Lower leg skin (tissue), 4 donors: ENCODE measurements around the gene ZNF100. TPM values are rescaled to one million over a fixed set of nuclear protein-coding genes. Genes with fewer than 3 reads are reported as not detected.

Experiments
- DNase-seq, 2 donors: peaks; one replicate each; pipeline ENCODE4 v3.0.0-alpha.2; 2019; ENCODE audit warnings: low spot score in 2 of 2
- H3K4me3 ChIP-seq: fragments of 200-600 bp; sonication (generic); 2 replicates; pipeline ENCODE4 v1.5.1; 2017; ENCODE audit warnings: mild to moderate bottlenecking, low read depth; ENCODE audit not compliant: poor library complexity, severe bottlenecking
- POLR2A ChIP-seq, 2 donors: fragments of 450-650 bp; IDR thresholded peaks; one replicate each; pipeline ENCODE4 v1.6.1; 2016 to 2017; ENCODE audit warnings: antibody characterized with exemption in 2 of 2, mild to moderate bottlenecking in 1 of 2, moderate library complexity in 1 of 2
- WGBS, 2 donors: methylation state at CpG; one replicate each; pipeline ENCODE4 v1.1.5; 2018; 5-methylcytosine and 5-hydroxymethylcytosine counted together
- intact Hi-C: fragments of 100-400 bp; cut with DNase I; formaldehyde crosslinking; loops from one replicate; pipeline ENCODE4 v1.15.0; 2023; ENCODE audit warnings: low total_unique reads
- total RNA-seq, 4 donors: library from RNA; depleted of rRNA; stranded (reverse); fragments of >200 nt; gene quantifications; one replicate each; pipeline ENCODE4 v1.1.0, GENCODE V29; 2016
- TF ChIP-seq, protein P1 (sequence below), 3 donors: fragments of 450-650 bp; IDR thresholded peaks; one replicate each; pipeline ENCODE4 v1.5.1; 2016; ENCODE audit warnings: antibody characterized with exemption in 3 of 3, mild to moderate bottlenecking in 3 of 3, moderate library complexity in 2 of 3

The ZNF100 gene
- total RNA-seq, 4 donors from 2014 or later, result 1.4 to 4.7 (median 3.1) TPM

GRCh38 chr19:21705393-21705792 is 62.0 kb downstream of the ZNF100 start:
- H3K4me3 ChIP-seq, result no peak overlapping the region
- 44 to 55% methylated on average over 1 of the region's 1 CpG for WGBS, 2 donors
- TF ChIP-seq, protein P1, sequence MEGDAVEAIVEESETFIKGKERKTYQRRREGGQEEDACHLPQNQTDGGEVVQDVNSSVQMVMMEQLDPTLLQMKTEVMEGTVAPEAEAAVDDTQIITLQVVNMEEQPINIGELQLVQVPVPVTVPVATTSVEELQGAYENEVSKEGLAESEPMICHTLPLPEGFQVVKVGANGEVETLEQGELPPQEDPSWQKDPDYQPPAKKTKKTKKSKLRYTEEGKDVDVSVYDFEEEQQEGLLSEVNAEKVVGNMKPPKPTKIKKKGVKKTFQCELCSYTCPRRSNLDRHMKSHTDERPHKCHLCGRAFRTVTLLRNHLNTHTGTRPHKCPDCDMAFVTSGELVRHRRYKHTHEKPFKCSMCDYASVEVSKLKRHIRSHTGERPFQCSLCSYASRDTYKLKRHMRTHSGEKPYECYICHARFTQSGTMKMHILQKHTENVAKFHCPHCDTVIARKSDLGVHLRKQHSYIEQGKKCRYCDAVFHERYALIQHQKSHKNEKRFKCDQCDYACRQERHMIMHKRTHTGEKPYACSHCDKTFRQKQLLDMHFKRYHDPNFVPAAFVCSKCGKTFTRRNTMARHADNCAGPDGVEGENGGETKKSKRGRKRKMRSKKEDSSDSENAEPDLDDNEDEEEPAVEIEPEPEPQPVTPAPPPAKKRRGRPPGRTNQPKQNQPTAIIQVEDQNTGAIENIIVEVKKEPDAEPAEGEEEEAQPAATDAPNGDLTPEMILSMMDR (IDR thresholded peaks at IDR 0.05), result no peak
- no peak for TF ChIP-seq POLR2A (IDR thresholded peaks at IDR 0.05)
- intact Hi-C loops, result no loop called here
- no peak for DNase-seq

DNA sequence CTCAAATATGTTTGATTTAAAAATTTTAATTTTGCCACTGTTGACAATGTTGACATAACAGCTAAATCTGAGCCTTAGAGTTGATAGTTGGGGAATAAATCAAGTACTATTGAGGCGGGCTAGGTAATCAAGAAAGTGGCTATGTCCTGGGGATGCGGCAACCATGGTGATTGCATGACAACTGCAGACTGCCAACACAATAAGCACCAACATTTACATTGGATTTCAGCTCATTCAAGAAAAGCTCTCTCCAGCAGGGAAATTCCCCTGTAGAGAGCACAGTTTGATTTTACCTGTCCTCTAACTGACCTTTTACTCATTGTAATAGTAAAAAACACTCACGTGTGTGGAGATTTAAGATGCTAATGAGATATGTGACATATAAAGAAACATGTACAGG is 63.1 kb downstream of the ZNF100 start:
- intact Hi-C loops, result no loop called here
- TF ChIP-seq, protein P1 (IDR thresholded peaks at IDR 0.05), result no peak
- TF ChIP-seq POLR2A (IDR thresholded peaks at IDR 0.05), result no peak
- WGBS, 2 donors, result 34 to 45% methylated on average over 3 of the region's 3 CpGs
- H3K4me3 ChIP-seq, result no peak overlapping the region
- DNase-seq, result no peak

GRCh38 chr19:21699197-21699596 is 68.2 kb downstream of the ZNF100 start:
- no peak overlapping the region for H3K4me3 ChIP-seq
- intact Hi-C loops, result no loop called here
- 57 to 73% methylated on average over 3 of the region's 3 CpGs for WGBS, 2 donors
- no peak for DNase-seq
- no peak for TF ChIP-seq POLR2A (IDR thresholded peaks at IDR 0.05)
- TF ChIP-seq, protein P1 (IDR thresholded peaks at IDR 0.05), result no peak

GRCh38 chr19:21698215-21698614 is 69.2 kb downstream of the ZNF100 start:
- no peak for TF ChIP-seq POLR2A (IDR thresholded peaks at IDR 0.05)
- TF ChIP-seq, protein P1 (IDR thresholded peaks at IDR 0.05), result no peak
- no peak overlapping the region for H3K4me3 ChIP-seq
- DNase-seq, result no peak
- intact Hi-C loops, result no loop called here
- 29 to 35% methylated on average over 4 of the region's 4 CpGs for WGBS, 2 donors

- intact Hi-C loops, result no loop called here
- TF ChIP-seq, protein P1 (IDR thresholded peaks at IDR 0.05), result no peak
- TF ChIP-seq POLR2A (IDR thresholded peaks at IDR 0.05), result no peak
- no peak for DNase-seq
- 20 to 31% methylated on average over 3 of the region's 3 CpGs for WGBS, 2 donors
- H3K4me3 ChIP-seq, result no peak overlapping the region
Measured at GRCh38 chr19:21697698-21698097, 69.7 kb downstream of the ZNF100 start.

DNA sequence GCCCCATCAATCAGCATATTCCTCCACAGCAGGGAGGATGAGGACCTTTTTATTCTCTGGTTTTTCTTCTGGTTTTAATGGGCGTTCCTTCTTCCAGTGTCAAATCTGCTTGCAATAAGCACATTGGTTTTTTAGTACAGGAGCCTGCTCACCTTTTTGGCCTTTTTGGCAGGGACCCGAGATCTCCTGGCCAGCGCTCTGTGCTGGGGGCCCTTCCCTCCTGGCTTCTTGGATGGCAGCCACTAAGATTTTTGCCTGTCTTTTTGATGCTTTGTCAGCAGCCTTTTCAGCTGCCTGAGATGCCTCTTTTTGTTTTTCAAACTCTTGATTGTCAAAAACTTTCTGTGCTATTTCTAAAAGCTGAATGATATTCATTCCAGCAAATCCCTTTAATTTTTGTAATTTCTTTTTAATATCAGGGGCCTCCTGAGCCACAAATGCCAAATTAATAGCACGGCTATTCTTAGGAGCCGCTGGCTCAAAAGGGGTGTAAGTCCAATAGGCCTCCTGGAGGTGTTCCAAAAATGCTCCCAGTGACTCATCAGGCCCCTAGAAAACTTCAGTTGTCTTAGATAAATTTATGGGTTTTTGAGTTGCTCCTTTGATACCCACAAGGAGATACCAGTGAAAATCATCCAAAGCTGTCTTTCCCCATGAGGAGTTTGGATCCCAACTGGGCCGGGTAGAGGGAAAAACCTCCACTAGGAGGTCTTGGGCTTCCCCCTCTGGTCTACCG is 73.0 kb downstream of the ZNF100 start:
- intact Hi-C loops, result no loop called here
- no peak overlapping the region for H3K4me3 ChIP-seq
- WGBS, 2 donors, result 71 to 75% methylated on average over 7 of the region's 7 CpGs
- DNase-seq, result no peak
- TF ChIP-seq POLR2A (IDR thresholded peaks at IDR 0.05), result no peak
- TF ChIP-seq, protein P1 (IDR thresholded peaks at IDR 0.05), result no peak
